ENCODE measurements around the gene RER1.

RER1 gene
- 77.1 reads per million, percentile 77 among the genes with 10 or more reads in this experiment for total RNA-seq

- peak; percentile 98 for DNase-seq
Measured at GRCh38 chr1:2391041-2391930, at the start of gene RER1, which contains the start of gene MORN1. RER1 (plus strand) TSS chr1:2391841; CDS start chr1:2395791, 3,950 bp downstream. MORN1 (minus strand) TSS chr1:2391554; CDS start chr1:2391533, 21 bp downstream.

GRCh38 chr1:2342384-2343022, 49.1 kb upstream of the RER1 start:
- no peak for DNase-seq

GRCh38 chr1:2343023-2343935, 48.4 kb upstream of the RER1 start:
- DNase-seq = no peak

GRCh38 chr1:2344121-2344681, 47.4 kb upstream of the RER1 start:
- no peak for DNase-seq

GRCh38 chr1:2344744-2345296, 46.8 kb upstream of the RER1 start:
- peak; percentile 2 for DNase-seq

GRCh38 chr1:2345297-2346075, 46.2 kb upstream of the RER1 start:
- peak; percentile 1 for DNase-seq

GRCh38 chr1:2346691-2347408, 44.8 kb upstream of the RER1 start:
- no peak for DNase-seq

GRCh38 chr1:2347409-2347785, 44.2 kb upstream of the RER1 start:
- no peak for DNase-seq

GRCh38 chr1:2347896-2348295, 43.7 kb upstream of the RER1 start:
- DNase-seq = no peak

GRCh38 chr1:2348346-2349325, 43.0 kb upstream of the RER1 start:
- peak; percentile 1 for DNase-seq

- DNase-seq = no peak
Measured at GRCh38 chr1:2349806-2350205, 41.8 kb upstream of the RER1 start.

GRCh38 chr1:2350501-2350900, 41.1 kb upstream of the RER1 start:
- DNase-seq = no peak

GRCh38 chr1:2350911-2351655, 40.6 kb upstream of the RER1 start:
- DNase-seq = no peak

- no peak for DNase-seq
Measured at GRCh38 chr1:2351723-2352122, 39.9 kb upstream of the RER1 start.

GRCh38 chr1:2352341-2352896, 39.2 kb upstream of the RER1 start:
- no peak for DNase-seq

- no peak for DNase-seq
Measured at GRCh38 chr1:2352897-2353550, 38.6 kb upstream of the RER1 start.

- DNase-seq = no peak
Measured at GRCh38 chr1:2353551-2354438, 37.8 kb upstream of the RER1 start.
